H1 (cell line): ENCODE measurements around the gene SHANK1.

Experiments
- CTCF ChIP-seq, 3 experiments: IDR thresholded peaks; 1 replicate in 2 of 3; 2 replicates in 1 of 3; pipeline versions ENCODE4 v1.5.1 to v1.6.1; 2011; ENCODE audit warnings: low read length in 3 of 3, mild to moderate bottlenecking in 3 of 3, inconsistent platforms in 2 of 3, low read depth in 1 of 3, moderate library complexity in 1 of 3; ENCODE audit not compliant: insufficient read depth in 1 of 3; ENCODE audit errors: control extremely low read depth in 1 of 3
- NRF1 ChIP-seq: IDR thresholded peaks from 2 replicates; pipeline ENCODE4 v1.6.1; 2011; ENCODE audit warnings: mild to moderate bottlenecking, low read depth, low read length, improper control_type of control experiment

GRCh38 chr19:50688766-50689165 lies 30.8 kb downstream of the SHANK1 start:
- TF ChIP-seq NRF1, result no peak
- no peak for TF ChIP-seq CTCF (IDR thresholded peaks at IDR 0.05; ENCODE audit: control extremely low read depth in 1 of 3, insufficient read depth in 1 of 3, low read depth in 1 of 3, low read length in 3 of 3)
